GM12874 (cell line): ENCODE measurements around the gene PRKCSH.

ENCODE experiments used
- CTCF ChIP-seq: IDR thresholded peaks from 2 replicates; pipeline ENCODE4 v1.5.1; 2011; ENCODE audit warnings: low read depth, mild to moderate bottlenecking, control low read depth, low read length, moderate library complexity; ENCODE audit not compliant: insufficient read depth

PRKCSH gene

GRCh38 chr19:11444059-11444458, 8.6 kb downstream of the PRKCSH start:
- TF ChIP-seq CTCF, result no peak

GRCh38 chr19:11445141-11445540, 9.7 kb downstream of the PRKCSH start:
- TF ChIP-seq CTCF, result no peak

GRCh38 chr19:11446271-11446651, 10.8 kb downstream of the PRKCSH start:
- TF ChIP-seq CTCF, result no peak

- peak; percentile 82 for TF ChIP-seq CTCF
Observed at GRCh38 chr19:11446652-11447301, 11.3 kb downstream of the PRKCSH start.

GRCh38 chr19:11447347-11448262, 12.2 kb downstream of the PRKCSH start:
- TF ChIP-seq CTCF, result no peak

- TF ChIP-seq CTCF, result no peak
Observed at GRCh38 chr19:11448410-11448809, 13.0 kb downstream of the PRKCSH start.

- no peak for TF ChIP-seq CTCF
Observed at GRCh38 chr19:11448923-11449554, 13.6 kb downstream of the PRKCSH start.
